Activated naive CD8-positive, alpha-beta T cell treated with anti-CD3 and anti-CD28 coated beads, Interleukin-2, amount 50 U/mL, for 16 hours (primary cell): ENCODE data around the gene MYOCOS.
A peak's percentile ranks its signal among the peaks of the same experiment; 100 is the strongest.
"Not testable (repeated sequence)": the region's sequence is repeated elsewhere in the genome, so short reads cannot be mapped to it uniquely, and the experiment has no call there.

ENCODE experiments used
- DNase-seq: peaks from one replicate; pipeline ENCODE4 v3.0.0-alpha.2; 2020; ENCODE audit warnings: low read depth, low spot score

The MYOCOS gene

GRCh38 chr1:171623651-171624331, 1.7 kb downstream of the MYOCOS start:
- no peak for DNase-seq

DNA sequence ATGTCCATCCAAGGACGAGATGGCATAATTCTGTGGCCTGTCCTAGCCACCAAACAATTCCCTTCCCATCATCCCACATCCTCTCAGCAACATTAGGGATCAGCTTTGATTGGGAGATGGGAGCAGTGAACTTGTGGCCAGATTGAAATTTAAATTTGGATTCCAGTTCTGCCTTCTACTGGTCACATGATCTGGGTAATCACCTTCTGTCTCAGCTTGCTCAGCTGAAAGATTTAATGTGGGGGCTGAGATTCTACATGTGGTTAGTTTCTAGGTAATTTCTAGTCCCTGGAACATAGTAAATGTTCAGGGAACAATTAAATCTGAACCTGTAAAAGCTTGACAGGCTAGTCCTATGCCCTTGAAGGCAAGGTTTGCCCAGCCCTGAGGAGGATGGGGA, 3.2 kb downstream of the MYOCOS start:
- no peak for DNase-seq

- DNase-seq, result no peak
These were observed 5.0 kb downstream of the MYOCOS start for GRCh38 chr1:171627020-171627419.

GRCh38 chr1:171628225-171628624, 6.2 kb downstream of the MYOCOS start:
- DNase-seq, result no peak

GRCh38 chr1:171635661-171636060, 13.6 kb downstream of the MYOCOS start:
- DNase-seq, result no peak

- no peak for DNase-seq
These were observed 14.1 kb downstream of the MYOCOS start for GRCh38 chr1:171636141-171636540.

DNA sequence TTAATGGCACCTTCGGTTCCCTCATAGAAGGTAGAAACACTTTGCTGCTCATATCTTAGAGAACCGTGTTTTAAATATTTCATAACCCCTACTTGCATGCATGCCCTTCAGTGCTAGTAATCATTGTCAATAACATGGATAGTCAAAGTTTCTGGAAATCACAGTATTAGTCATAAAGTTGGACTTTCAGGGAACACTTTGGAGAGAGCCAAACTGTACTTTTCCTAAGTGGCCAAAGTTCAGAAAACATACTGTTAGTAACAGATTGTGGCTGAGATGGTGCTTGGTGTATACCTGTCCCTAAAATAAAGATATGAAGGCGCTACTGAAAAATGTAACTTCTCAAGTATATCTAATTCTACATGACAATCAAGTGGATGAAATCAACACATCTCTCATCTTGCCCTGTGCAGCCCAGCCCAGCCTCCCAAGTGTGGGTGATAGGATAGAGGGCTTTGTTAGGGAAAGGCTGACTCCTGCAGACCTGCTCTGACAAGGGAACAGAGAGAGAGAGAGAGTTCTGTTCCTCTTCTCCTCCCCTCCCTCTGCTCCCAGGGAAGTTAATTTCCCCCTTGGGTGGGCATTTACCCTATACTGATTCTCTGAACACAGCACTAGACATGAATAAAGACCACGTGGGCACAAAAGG, 16.0 kb downstream of the MYOCOS start:
- no peak for DNase-seq

DNA sequence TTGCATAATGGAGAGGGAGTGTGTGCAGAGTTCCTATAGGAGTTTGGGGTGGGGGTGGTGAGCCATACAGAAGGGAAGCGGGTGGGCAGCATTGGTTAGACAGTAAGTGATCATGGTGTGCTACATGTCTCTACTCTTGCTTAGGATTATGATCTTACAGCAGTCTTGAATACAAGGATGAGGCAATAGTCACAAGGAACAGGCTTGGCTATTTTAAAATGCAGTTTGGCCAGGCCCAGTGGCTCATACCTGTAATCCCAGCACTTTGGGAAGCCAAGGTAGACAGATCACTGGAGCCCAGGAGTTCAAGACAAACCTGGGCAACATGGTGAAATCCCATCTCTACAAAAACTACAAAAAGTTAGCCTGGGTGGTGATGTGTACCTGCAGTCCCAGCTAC, 18.2 kb downstream of the MYOCOS start:
- DNase-seq, result no peak

- no peak for DNase-seq
These were observed 19.2 kb downstream of the MYOCOS start for GRCh38 chr1:171641076-171641864.

- no peak for DNase-seq
These were observed 20.2 kb downstream of the MYOCOS start for GRCh38 chr1:171642197-171642596.

- no peak for DNase-seq
These were observed 21.1 kb downstream of the MYOCOS start for GRCh38 chr1:171643156-171643555.

- peak; percentile 26 for DNase-seq
These were observed 22.9 kb downstream of the MYOCOS start for GRCh38 chr1:171644805-171645483.

DNA sequence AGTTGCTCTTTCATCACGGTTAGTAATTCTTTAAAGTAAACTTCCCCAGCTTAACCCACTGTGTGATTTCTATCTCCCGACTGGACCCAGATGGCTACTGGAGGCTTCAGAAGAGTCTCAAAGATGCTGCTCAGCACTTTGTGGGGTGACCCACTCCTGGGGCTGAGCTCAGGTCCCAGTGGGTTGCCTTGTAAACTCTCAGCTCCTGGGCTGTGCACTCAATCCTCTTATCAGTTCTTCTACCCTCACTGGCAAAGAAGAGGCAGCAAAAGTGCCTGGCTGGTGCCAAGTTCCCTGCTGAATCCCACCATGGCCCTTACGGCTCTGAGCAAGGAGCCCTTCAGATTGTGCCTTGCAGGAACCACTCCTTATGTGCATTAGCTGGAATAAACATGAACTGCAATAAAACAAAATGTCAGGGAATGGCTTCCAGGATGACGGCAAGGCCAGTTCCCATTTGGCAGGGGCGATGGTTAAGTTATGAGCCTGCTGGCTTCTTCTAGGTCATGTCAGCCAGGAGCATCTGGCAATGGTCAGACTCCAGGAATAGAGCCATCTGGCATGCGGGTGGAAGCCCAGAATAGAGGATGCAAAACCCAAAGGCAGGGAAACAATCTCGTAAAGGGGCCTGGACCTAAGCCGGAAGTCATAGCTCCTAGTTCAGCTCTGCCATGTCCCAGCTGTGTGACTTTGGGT, 23.7 kb downstream of the MYOCOS start:
- DNase-seq, result no peak

- no peak for DNase-seq
These were observed 24.2 kb downstream of the MYOCOS start for GRCh38 chr1:171646249-171646560.

DNA sequence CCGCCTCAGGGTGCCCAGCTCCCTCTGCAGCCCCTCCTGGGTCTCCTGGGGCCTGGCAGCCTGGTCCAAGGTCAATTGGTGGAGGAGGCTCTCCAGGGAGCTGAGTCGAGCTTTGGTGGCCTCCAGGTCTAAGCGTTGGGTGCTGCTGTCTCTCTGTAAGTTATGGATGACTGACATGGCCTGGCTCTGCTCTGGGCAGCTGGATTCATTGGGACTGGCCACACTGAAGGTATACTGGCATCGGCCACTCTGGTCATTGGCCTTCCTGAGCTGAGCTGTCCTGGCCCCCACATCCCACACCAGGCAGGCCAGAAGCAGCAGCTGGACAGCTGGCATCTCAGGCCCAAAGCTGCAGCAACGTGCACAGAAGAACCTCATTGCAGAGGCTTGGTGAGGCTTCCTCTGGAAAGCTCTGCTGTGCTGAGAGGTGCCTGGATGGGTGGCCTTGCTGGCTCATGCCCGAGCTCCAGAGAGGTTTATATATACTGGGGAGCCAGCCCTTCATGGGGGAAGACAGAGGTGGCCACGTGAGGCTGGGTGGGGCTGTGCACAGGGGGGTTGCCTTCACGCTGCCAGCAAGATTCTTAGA, 30.3 kb downstream of the MYOCOS start, which contains the start of gene MYOC:
MYOC (minus strand) TSS at position 455 of the 589 bp plus-strand sequence; CDS start at position 378, 77 bp downstream.
- DNase-seq, result no peak

- DNase-seq, result no peak
These were observed 31.8 kb downstream of the MYOCOS start for GRCh38 chr1:171653796-171654195.

GRCh38 chr1:171654201-171654941, 32.3 kb downstream of the MYOCOS start:
- DNase-seq, result no peak

- DNase-seq, result peak; percentile 29
These were observed 33.1 kb downstream of the MYOCOS start for GRCh38 chr1:171654942-171655745.

- no peak for DNase-seq
These were observed 33.7 kb downstream of the MYOCOS start for GRCh38 chr1:171655746-171656116.

GRCh38 chr1:171656206-171656605, 34.2 kb downstream of the MYOCOS start:
- DNase-seq, result not testable (repeated sequence)
